Stromal cell of bone marrow (primary cell): ENCODE measurements around the gene NUBP1.

Experiments used
- DNase-seq: peaks from one replicate; pipeline ENCODE4 v3.0.0-alpha.2; 2012; ENCODE audit warnings: low read depth

Gene NUBP1

GRCh38 chr16:10806698-10807097 lies 63.1 kb downstream of the NUBP1 start:
- DNase-seq: no peak

GRCh38 chr16:10808218-10808617 lies 64.6 kb downstream of the NUBP1 start:
- DNase-seq: no peak

- no peak for DNase-seq
Measured at GRCh38 chr16:10808850-10809249, 65.2 kb downstream of the NUBP1 start.

GRCh38 chr16:10809706-10810105 lies 66.1 kb downstream of the NUBP1 start:
- no peak for DNase-seq

GRCh38 chr16:10812312-10813098 lies 68.9 kb downstream of the NUBP1 start:
- peak; percentile 5 for DNase-seq

GRCh38 chr16:10813099-10813455 lies 69.4 kb downstream of the NUBP1 start:
- DNase-seq: no peak

GRCh38 chr16:10817514-10817913 lies 73.9 kb downstream of the NUBP1 start:
- DNase-seq: no peak

- no peak for DNase-seq
Measured at GRCh38 chr16:10817963-10818941, 74.6 kb downstream of the NUBP1 start, which contains the start of gene TVP23A. Gene TVP23A (minus strand): TSS chr16:10818794. CDS start chr16:10818493, 301 bp downstream.
